Stomach (tissue), 9 donors: ENCODE data around the gene F10. TPM values are rescaled to one million over a fixed set of nuclear protein-coding genes. Genes with fewer than 3 reads are reported as not detected.

ENCODE experiments used
- DNase-seq, 2 donors: peaks; one replicate each; pipeline versions ENCODE4 v3.0.0 to v3.0.0-alpha.2; 2013 to 2019
- H3K27ac ChIP-seq, 5 donors: fragments of 200-600 bp in 4 of 5; sonication (generic) in 4 of 5; one replicate each; pipeline ENCODE4 v1.5.1; 2013 to 2019; ENCODE audit warnings: mild to moderate bottlenecking in 1 of 5, moderate library complexity in 1 of 5
- H3K27me3 ChIP-seq, 3 donors: fragments of 200-600 bp; sonication (generic); one replicate each; pipeline ENCODE4 v1.5.1; 2017 to 2019; ENCODE audit warnings: mixed run types in 1 of 3
- H3K36me3 ChIP-seq, 4 donors: fragments of 200-600 bp; sonication (generic); 1 replicate in 3 of 4; 2 replicates in 1 of 4; pipeline ENCODE4 v1.5.1; 2016 to 2019
- H3K4me1 ChIP-seq, 4 donors: fragments of 200-600 bp; sonication (generic); one replicate each; pipeline ENCODE4 v1.5.1; 2016 to 2019
- H3K4me3 ChIP-seq, 4 donors: fragments of 200-600 bp; sonication (generic) in 3 of 4; one replicate each; pipeline ENCODE4 v1.5.1; 2016 to 2019; ENCODE audit warnings: mild to moderate bottlenecking in 1 of 4
- H3K9me3 ChIP-seq, 4 donors: fragments of 200-600 bp; sonication (generic); one replicate each; pipeline ENCODE4 v1.5.1; 2016 to 2019
- CTCF ChIP-seq, 7 experiments: fragments of 450-650 bp in 4 of 7; fragments of 200-600 bp in 3 of 7; sonication (generic) in 3 of 7; IDR thresholded peaks; one replicate each; pipeline ENCODE4 v1.5.1; 2016 to 2019; ENCODE audit warnings: antibody characterized with exemption in 7 of 7, control low read depth in 2 of 7, mild to moderate bottlenecking in 1 of 7
- EP300 ChIP-seq: sonication (generic); formaldehyde crosslinking; IDR thresholded peaks from one replicate; pipeline ENCODE4 v1.6.1; 2017; ENCODE audit warnings: antibody characterized with exemption
- POLR2A ChIP-seq, 4 donors: fragments of 450-650 bp; IDR thresholded peaks; one replicate each; pipeline ENCODE4 v1.6.1; 2016; ENCODE audit warnings: antibody characterized with exemption in 4 of 4, control low read depth in 2 of 4, mild to moderate bottlenecking in 1 of 4, moderate library complexity in 1 of 4
- POLR2AphosphoS5 ChIP-seq, 3 donors: sonication (generic); formaldehyde crosslinking; IDR thresholded peaks; one replicate each; pipeline ENCODE4 v1.6.1; 2016; ENCODE audit warnings: antibody characterized with exemption in 3 of 3
- WGBS, 5 donors: extraction: QIAGEN DNeasy Blood & Tissue Kit in 3 of 5; methylation state at CpG; one replicate each; pipeline versions ENCODE4 v1.1.5 to v1.1.7; 2013 to 2018; 5-methylcytosine and 5-hydroxymethylcytosine counted together
- intact Hi-C: fragments of 100-400 bp; cut with DNase I; formaldehyde crosslinking; loops from one replicate; pipeline ENCODE4 v1.15.1; 2023; ENCODE audit warnings: low total_unique reads
- polyA plus RNA-seq, 3 donors: library from polyadenylated mRNA; stranded (reverse); fragments of 200-250 nt; gene quantifications; one replicate each; pipeline ENCODE4 v1.2.3, GENCODE V29; 2013
- total RNA-seq, 5 donors: library from RNA; depleted of rRNA; stranded (reverse); fragments of >200 nt; gene quantifications; one replicate each; pipeline versions ENCODE4 v1.1.0 to v1.2.3, GENCODE V29; 2014 to 2016
- donor health status: healthy with polysubstance abuse.
- donor health status: Bipolar disorder and iron deficiency.
- donor health status: healthy.

Gene F10
- total and polyA plus RNA-seq, 8 donors, result 0.45 to 14.9 (median 3.3) TPM; not detected in 2

GRCh38 chr13:113087923-113088690 is 34.5 kb upstream of the F10 start:
- no peak for DNase-seq
- no peak overlapping the region for H3K27ac ChIP-seq
- intact Hi-C loops, result no loop called here
- WGBS, 5 donors, result 88 to 94% (median 90%) methylated on average over 34 to 40 of the region's 40 CpGs
- H3K4me3 ChIP-seq, result no peak overlapping the region
- H3K9me3 ChIP-seq, result no peaks in the 10 kb centered on the region
- H3K4me1 ChIP-seq, result no peaks in the 10 kb centered on the region
- TF ChIP-seq POLR2A (IDR thresholded peaks at IDR 0.05) (no peak), CTCF (IDR thresholded peaks at IDR 0.05) (no peak), POLR2AphosphoS5 (IDR thresholded peaks at IDR 0.05) (no peak)
- H3K27me3 ChIP-seq, result peaks cover 0 to 11% (median 0%) of the 10 kb centered on the region in 3 donors
- peaks cover 5 to 73% (median 68%) of the 10 kb centered on the region in 4 donors for H3K36me3 ChIP-seq

DNA sequence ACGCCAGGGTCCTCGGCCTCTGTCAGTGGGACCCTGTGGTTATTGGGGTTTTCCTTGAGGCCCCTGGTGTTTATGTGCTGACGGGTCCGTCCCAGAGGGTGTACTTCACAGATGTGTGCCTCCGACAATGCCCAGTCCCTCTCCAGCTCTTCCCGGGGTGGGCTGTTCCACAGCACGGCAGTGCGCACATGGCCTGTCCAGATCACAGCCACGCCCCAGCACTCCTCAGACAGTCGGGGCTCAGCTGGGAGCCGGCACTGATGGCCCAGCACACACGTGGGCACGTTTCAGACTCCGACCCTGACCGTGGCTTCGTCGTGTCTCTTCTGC is 33.9 kb upstream of the F10 start:
- no peaks in the 10 kb centered on the region for H3K9me3 ChIP-seq
- no peak for TF ChIP-seq CTCF (IDR thresholded peaks at IDR 0.05)
- TF ChIP-seq POLR2A (IDR thresholded peaks at IDR 0.05), result no peak
- no peak for TF ChIP-seq EP300
- TF ChIP-seq POLR2AphosphoS5 (IDR thresholded peaks at IDR 0.05), result no peak
- DNase-seq, result no peak
- H3K4me3 ChIP-seq, result no peak overlapping the region
- intact Hi-C loops, result no loop called here
- no peak overlapping the region for H3K27ac ChIP-seq
- WGBS, 5 donors, result 77 to 89% (median 87%) methylated on average over 14 to 17 of the region's 17 CpGs
- H3K4me1 ChIP-seq, result no peaks in the 10 kb centered on the region
- peaks cover 0 to 15% (median 0%) of the 10 kb centered on the region in 3 donors for H3K27me3 ChIP-seq
- H3K36me3 ChIP-seq, result peaks cover 5 to 69% (median 67%) of the 10 kb centered on the region in 4 donors

DNA sequence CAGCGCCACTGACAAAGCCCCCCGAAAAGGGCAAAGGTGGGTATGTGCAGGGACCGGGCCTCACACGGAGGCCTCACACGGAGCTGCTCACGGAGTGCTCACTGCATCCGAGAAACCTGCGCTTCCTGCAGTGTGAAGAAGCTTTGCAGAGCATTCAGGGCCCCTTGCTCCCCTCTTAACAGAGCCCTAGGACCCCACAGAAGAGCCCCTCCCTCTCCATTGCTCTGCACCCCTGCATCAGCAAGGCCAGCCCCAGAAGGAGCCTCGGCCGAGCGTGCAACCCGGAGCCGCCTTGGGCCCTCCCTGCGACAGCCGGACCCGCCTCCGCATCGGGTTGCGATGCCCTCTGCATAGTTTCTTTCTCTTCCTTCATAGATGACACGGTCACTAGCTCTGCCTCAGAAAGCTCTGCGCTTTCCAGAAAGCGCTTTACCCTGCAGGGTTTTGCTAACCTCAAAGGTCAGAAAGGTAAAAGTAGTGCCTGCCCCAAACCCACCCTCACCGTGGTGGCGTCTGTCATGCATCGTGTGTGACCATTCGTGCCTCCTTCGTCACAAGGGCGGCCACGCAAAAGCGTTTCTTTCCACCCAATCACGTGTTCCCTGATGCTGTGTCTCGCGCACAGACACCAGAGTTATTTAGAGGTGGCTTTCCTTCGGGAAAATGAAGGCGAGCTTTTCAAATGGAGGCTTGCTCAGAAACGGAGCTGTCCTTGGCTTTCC is 32.7 kb upstream of the F10 start:
- H3K4me1 ChIP-seq, result no peaks in the 10 kb centered on the region
- H3K36me3 ChIP-seq, result peaks cover 5 to 62% (median 61%) of the 10 kb centered on the region in 4 donors
- WGBS, 5 donors, result 87 to 91% (median 89%) methylated on average over 36 of the region's 36 CpGs
- no peak for DNase-seq
- intact Hi-C loops, result no loop called here
- no peaks in the 10 kb centered on the region for H3K9me3 ChIP-seq
- H3K4me3 ChIP-seq, result no peak overlapping the region
- peaks cover 0 to 26% (median 0%) of the 10 kb centered on the region in 3 donors for H3K27me3 ChIP-seq
- no peak overlapping the region for H3K27ac ChIP-seq
- no peak for TF ChIP-seq POLR2AphosphoS5 (IDR thresholded peaks at IDR 0.05)
- TF ChIP-seq POLR2A (IDR thresholded peaks at IDR 0.05), result no peak
- TF ChIP-seq EP300, result no peak
- TF ChIP-seq CTCF (IDR thresholded peaks at IDR 0.05), result no peak

DNA sequence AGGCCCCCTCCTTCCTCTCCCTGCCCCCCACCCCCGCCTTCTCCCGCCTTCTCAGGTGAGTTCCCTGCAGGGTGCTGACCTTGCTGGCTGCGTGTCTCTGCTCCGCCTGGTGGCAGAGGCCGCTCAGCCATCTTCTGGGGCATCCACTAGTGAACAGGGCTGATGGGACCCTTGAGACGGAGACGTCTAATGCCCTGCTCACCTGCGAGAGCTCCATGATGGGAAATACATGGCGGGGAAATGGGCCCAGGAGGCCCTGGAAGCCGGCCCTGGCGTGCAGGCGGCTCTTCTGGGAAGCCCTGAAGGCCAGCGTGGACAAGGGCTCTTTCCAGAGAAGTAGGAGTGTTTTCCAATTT is 32.2 kb upstream of the F10 start:
- intact Hi-C loops, result no loop called here
- Histone ChIP-seq H3K4me1 (no peaks in the 10 kb centered on the region), H3K27ac (no peak overlapping the region), H3K9me3 (no peaks in the 10 kb centered on the region), H3K4me3 (no peak overlapping the region), H3K36me3 (peaks cover 5 to 58% (median 55%) of the 10 kb centered on the region in 4 donors), H3K27me3 (peaks cover 0 to 21% (median 0%) of the 10 kb centered on the region in 3 donors)
- TF ChIP-seq EP300 (no peak), POLR2AphosphoS5 (IDR thresholded peaks at IDR 0.05) (no peak), CTCF (IDR thresholded peaks at IDR 0.05) (no peak), POLR2A (IDR thresholded peaks at IDR 0.05) (no peak)
- no peak for DNase-seq
- WGBS, 5 donors, result 83 to 92% (median 90%) methylated on average over 13 of the region's 13 CpGs
